GM12891 (cell line): Measurements from ENCODE around the gene SMAD2.

Source experiments
- DNase-seq: peaks from one replicate; pipeline ENCODE4 v3.0.0; 2011; ENCODE audit warnings: low spot score; ENCODE audit not compliant: insufficient read length
- FAIRE-seq: peaks from 2 replicates; lab custom pipeline; 2011; peaks lifted over from hg19 to GRCh38; lab: Jason Lieb, UNC
- PAX5 ChIP-seq: IDR thresholded peaks from 2 replicates; pipeline ENCODE4 v1.6.1; 2011; ENCODE audit warnings: low read length, moderate library complexity, mild to moderate bottlenecking; ENCODE audit not compliant: insufficient read depth, severe bottlenecking
- POLR2A ChIP-seq: IDR thresholded peaks from 2 replicates; pipeline ENCODE4 v1.6.1; 2011; ENCODE audit warnings: low read depth, low read length, control low read depth
- POLR2AphosphoS5 ChIP-seq: IDR thresholded peaks from 2 replicates; pipeline ENCODE4 v1.6.1; 2011; ENCODE audit warnings: low read depth, low read length, control low read depth
- POU2F2 ChIP-seq: IDR thresholded peaks from 2 replicates; pipeline ENCODE4 v1.6.1; 2011; ENCODE audit warnings: low read depth, mild to moderate bottlenecking, control low read depth, low read length, moderate library complexity
- SPI1 ChIP-seq: IDR thresholded peaks from 2 replicates; pipeline ENCODE4 v1.6.1; 2011; ENCODE audit warnings: low read depth, low read length, control low read depth
- TAF1 ChIP-seq: IDR thresholded peaks from 2 replicates; pipeline ENCODE4 v1.6.1; 2011; ENCODE audit warnings: low read depth, low read length, control low read depth

SMAD2 gene

GRCh38 chr18:47901624-47902362 lies 28.7 kb downstream of the SMAD2 start:
- no peak for FAIRE-seq
- no peak for DNase-seq

GRCh38 chr18:47899107-47899840 lies 31.2 kb downstream of the SMAD2 start:
- DNase-seq (no peak), FAIRE-seq (no peak)
- TF ChIP-seq TAF1 (no peak), PAX5 (no peak), POLR2A (no peak), POLR2AphosphoS5 (no peak), SPI1 (no peak), POU2F2 (no peak)

More at GRCh38 chr18:47901624-47902362, 28.7 kb downstream of the SMAD2 start:
- TF ChIP-seq SPI1 (peak; percentile 96), POLR2A (no peak), POU2F2 (no peak), POLR2AphosphoS5 (no peak)

- TF ChIP-seq PAX5: no peak
- TF ChIP-seq SPI1: no peak
- no peak for TF ChIP-seq POU2F2
- TF ChIP-seq POLR2A: no peak
- TF ChIP-seq TAF1: no peak
- TF ChIP-seq POLR2AphosphoS5: no peak
- DNase-seq (no peak), FAIRE-seq (no peak)
These were observed 31.8 kb downstream of the SMAD2 start for GRCh38 chr18:47898696-47899095.

- DNase-seq: no peak
- TF ChIP-seq POLR2AphosphoS5 (no peak), POLR2A (no peak)
- no peak for FAIRE-seq
These were observed 32.4 kb downstream of the SMAD2 start for GRCh38 chr18:47898055-47898454.

GRCh38 chr18:47895565-47896250 lies 34.8 kb downstream of the SMAD2 start:
- FAIRE-seq: no peak
- TF ChIP-seq POLR2AphosphoS5 (no peak), TAF1 (no peak), SPI1 (no peak), PAX5 (no peak), POU2F2 (no peak), POLR2A (no peak)

GRCh38 chr18:47893939-47894699 lies 36.3 kb downstream of the SMAD2 start:
- no peak for TF ChIP-seq PAX5
- no peak for TF ChIP-seq SPI1
- no peak for TF ChIP-seq POLR2AphosphoS5
- TF ChIP-seq POU2F2: no peak
- TF ChIP-seq TAF1: no peak
- TF ChIP-seq POLR2A: no peak
- FAIRE-seq: no peak
- DNase-seq: no peak

More at GRCh38 chr18:47895565-47896250, 34.8 kb downstream of the SMAD2 start:
- no peak for DNase-seq

- TF ChIP-seq POU2F2 (no peak), POLR2A (no peak), PAX5 (no peak), TAF1 (no peak), SPI1 (no peak), POLR2AphosphoS5 (no peak)
- FAIRE-seq: no peak
- no peak for DNase-seq
These were observed 37.4 kb downstream of the SMAD2 start for GRCh38 chr18:47893047-47893446.

GRCh38 chr18:47888156-47888555 lies 42.3 kb downstream of the SMAD2 start:
- DNase-seq: no peak
- peak; percentile 80 for FAIRE-seq
- TF ChIP-seq POLR2A (no peak), POLR2AphosphoS5 (no peak), TAF1 (no peak), POU2F2 (no peak), SPI1 (peak; percentile 81), PAX5 (no peak)

- FAIRE-seq (no peak), DNase-seq (no peak)
- TF ChIP-seq PAX5 (no peak), SPI1 (no peak), POLR2AphosphoS5 (no peak), POU2F2 (no peak), TAF1 (no peak), POLR2A (no peak)
These were observed 43.2 kb downstream of the SMAD2 start for GRCh38 chr18:47887227-47887626.
